ENCODE measurements around the gene CCDC146. TPM values are rescaled to one million over a fixed set of nuclear protein-coding genes. Genes with fewer than 3 reads are reported as not detected.
"Not testable (repeated sequence)": the region's sequence is repeated elsewhere in the genome, so short reads cannot be mapped to it uniquely, and the experiment has no call there.

The CCDC146 gene
- total RNA-seq, 1 experiment from 2014 or later: 3.3 TPM

DNA sequence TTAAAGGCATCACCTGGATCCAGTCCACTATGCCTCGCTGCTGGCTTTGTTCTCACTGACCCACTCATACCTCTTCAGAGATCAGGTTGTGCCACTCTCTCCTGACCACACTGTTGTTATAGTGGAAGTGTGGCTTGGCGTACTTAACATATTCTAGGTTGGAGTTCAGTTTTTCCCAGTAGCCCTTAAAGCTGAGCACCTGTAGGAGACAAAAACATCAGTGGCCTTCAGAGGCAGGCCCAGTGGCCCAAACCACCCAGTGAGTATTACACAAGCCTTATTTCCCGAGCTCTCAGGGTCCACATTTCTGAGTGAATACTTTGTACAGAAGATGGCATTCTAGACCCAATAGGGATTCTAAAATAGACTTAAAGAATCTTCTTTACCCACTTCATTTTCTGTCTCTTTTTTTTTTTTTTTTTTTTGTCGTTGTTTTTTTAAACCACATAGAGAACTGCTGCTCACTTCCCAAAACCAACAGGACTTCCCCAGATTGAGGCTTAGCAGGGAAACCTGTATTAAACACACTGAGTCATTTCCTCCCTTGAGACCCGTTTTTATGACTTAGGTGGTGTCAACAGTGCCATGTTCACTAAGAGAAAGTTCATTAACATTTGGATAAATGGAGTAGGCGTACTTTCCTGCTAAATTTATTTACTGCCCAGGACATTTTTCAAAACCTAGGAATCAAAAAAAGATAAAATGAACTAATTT is 207.9 kb downstream of the CCDC146 start:
- DNase-seq (ENCODE audit: low read depth): no peak
- in situ Hi-C loops (cut with HindIII; ENCODE audit: low pct_unique_long_range_greater_than_20kb, low sequenced_read_pairs): no loop called here

DNA sequence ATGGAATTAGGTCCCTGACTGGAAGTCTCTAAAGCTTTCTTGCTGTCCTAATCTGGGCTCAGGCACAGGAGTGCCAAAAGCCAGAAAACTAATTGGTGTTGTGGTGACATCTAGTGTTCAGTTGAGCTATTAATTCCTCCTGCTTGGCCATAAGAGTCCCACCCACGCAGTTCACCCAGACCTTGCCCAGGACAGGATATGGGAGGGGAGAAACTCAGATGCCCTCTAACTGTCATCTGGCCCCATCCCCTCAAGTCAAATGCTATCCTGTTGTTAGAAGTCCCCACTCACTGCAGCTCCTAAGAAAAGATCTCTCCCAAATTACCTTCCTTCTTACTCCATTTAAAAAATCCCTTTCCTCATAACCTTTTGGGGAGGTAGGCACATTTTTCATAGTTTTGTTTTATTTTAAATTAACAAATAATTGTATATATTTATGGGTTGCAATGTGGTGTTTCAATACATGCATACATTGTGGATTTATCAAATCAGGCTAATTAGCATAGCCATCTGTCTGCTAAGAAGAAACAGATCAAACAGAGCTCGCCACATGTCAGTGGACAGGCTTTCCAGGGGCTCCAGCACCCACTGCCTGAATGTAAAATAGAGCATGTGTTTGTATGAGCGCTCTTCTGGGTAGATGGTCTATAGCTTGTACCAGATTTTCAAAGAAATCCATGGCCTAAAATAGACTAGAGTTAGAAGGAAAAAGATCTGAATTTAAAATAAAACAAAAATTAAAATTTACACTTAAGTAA is 209.7 kb downstream of the CCDC146 start:
- in situ Hi-C loops (cut with HindIII; ENCODE audit: low pct_unique_long_range_greater_than_20kb, low sequenced_read_pairs): no loop called here

DNA sequence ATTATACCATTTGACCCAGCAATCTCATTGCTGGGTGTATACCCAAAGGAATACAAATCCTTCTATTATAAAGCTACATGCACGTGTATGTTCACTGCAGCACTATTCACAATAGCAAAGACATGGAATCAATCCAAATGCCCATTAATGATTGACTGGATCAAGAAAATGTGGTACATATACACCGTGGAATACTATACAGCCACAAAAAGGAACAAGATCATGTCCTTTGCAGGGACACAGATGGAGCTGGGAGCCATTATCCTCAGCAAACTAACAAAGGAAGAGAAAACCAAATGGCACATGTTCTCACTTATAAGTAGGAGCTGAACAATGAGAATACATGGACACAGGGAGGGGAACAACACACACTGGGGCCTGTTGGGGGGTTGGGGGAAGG is 211.6 kb downstream of the CCDC146 start:
- in situ Hi-C loops (cut with HindIII; ENCODE audit: low pct_unique_long_range_greater_than_20kb, low sequenced_read_pairs): not testable (repeated sequence)

More for the DNA sequence above, 209.7 kb downstream of the CCDC146 start:
- DNase-seq (ENCODE audit: low read depth): peak; percentile 68

DNA sequence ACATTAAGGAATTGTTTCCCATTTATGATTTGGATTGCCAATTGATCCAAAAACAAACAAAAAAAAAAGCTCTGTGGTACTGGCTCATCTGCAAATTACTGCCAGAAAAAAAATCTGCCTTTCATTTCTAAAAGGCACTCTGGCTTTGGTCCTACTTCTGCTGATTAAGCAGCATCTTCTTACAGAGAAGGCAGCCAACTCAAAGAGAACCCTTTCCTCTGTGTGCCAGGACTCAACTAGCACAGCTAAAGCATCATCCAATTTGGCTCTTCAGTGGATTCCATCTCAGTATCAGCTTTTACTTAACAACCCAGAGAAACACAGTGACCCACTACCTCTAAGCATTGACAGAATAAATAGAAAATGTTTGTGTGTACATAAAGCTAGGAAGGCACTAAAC is 213.2 kb downstream of the CCDC146 start:
- in situ Hi-C loops (cut with HindIII; ENCODE audit: low pct_unique_long_range_greater_than_20kb, low sequenced_read_pairs): no loop called here
- no peak for DNase-seq (ENCODE audit: low read depth)

More for the DNA sequence above, 211.6 kb downstream of the CCDC146 start:
- DNase-seq (ENCODE audit: low read depth): not testable (repeated sequence)

DNA sequence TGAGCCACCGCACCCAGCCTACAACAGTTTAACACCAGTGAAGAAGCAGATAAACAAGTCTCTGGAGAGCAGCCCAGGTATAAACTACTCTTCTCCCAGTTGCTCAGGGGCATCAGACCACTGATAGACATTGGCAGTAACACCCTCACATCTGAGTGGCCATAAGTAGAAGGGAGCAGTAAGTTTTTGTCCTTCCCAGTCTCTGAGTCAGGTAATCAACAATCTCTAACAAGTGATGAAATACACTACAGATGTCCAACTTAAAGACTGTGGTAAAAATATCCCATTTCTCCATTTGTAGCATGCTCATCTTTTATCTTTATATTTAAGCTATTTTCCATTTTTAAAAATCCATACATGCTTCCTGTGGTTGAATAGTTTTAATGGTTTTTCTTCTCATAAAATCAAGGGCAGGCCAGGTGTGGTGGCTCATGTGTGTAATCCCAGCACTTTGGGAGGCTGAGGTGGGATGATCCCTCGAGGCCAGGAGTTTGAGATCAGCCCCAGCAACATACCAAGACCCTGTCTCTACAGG is 215.1 kb downstream of the CCDC146 start:
- DNase-seq (ENCODE audit: low read depth): no peak
- in situ Hi-C loops (cut with HindIII; ENCODE audit: low pct_unique_long_range_greater_than_20kb, low sequenced_read_pairs): no loop called here

DNA sequence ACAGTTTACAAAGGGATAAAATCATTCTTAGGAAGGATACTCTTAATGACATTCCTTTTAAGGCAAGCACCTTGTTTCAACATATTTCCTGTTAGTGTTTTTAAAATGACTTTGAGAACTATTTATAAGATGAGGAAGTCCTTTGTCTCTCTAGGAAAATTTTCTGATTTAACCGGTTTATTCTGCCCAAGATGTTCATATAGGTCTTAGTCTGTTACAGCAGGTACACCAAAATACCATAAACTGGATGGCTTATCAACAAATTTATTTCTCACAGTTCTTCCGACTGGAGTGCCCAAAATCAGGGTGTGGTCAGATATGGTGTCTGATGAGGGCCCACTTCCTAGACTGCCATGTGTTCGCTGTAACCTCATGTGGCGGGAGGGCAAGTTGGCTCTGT is 215.8 kb downstream of the CCDC146 start:
- DNase-seq (ENCODE audit: low read depth): no peak
- in situ Hi-C loops (cut with HindIII; ENCODE audit: low pct_unique_long_range_greater_than_20kb, low sequenced_read_pairs): no loop called here

DNA sequence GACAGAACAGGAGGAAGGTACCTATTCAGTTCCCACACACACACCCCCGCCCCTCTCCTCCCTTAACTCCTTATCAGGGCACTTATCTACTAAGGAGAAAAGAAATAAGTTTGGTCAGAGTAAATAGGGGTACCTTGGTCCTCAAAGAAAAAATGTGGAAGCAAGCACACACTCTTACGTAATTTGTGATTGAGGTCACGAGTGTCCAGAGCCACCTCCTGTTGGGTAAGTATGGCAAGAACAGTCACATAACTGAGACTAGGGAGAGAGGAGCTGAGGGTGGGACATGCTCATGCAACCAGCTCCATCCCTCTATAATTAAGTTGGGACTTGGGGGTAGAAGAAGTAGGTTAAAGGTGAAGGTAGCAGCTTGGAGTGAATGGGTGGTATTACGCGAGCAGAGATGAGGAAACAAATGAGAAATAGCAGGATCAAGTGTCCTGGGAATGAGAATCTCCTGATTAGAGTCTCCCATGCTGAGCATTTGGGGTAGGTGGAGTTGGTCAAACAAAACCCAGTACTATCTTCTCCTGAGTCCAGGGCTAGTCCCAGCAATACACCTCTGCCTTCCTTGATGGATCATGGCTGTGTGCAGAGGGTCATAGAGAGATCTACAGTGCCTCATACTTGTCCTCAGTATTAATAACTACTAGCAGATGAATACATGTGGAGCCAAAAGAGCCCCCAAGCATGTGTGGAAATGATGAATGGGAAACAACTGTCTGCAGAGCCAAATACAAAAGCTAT is 216.6 kb downstream of the CCDC146 start:
- in situ Hi-C loops (cut with HindIII; ENCODE audit: low pct_unique_long_range_greater_than_20kb, low sequenced_read_pairs): no loop called here
- no peak for DNase-seq (ENCODE audit: low read depth)

DNA sequence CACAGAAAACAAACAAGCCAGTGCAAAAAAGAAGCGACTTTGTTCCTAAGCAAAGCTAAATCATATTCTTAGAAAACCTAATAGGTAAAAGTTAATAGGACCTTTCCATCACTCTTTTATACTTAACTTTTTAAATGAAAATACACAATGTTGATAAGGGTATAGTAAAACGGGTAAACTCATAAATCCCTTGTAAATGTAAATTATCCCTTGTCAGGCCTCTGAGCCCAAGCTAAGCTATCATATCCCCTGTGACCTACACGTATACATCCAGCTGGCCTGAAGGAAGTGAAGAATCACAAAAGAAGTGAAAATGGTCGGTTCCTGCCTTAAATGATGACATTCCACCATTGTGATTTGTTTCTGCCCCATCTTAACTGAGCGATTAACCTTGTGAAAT is 217.3 kb downstream of the CCDC146 start:
- DNase-seq (ENCODE audit: low read depth): no peak
- in situ Hi-C loops (cut with HindIII; ENCODE audit: low pct_unique_long_range_greater_than_20kb, low sequenced_read_pairs): no loop called here

Other genes with a start within 250 kb of the CCDC146 start
- not detected in 2 replicates for gene SPDYE17, start 90.3 kb upstream of the CCDC146 start, total RNA-seq (2014; rRNA removed; shearing (Covaris generic); ENCODE audit: low replicate concordance)
- not detected in 2 replicates for gene SPDYE18, start 60.1 kb upstream of the CCDC146 start, total RNA-seq (2014; rRNA removed; shearing (Covaris generic); ENCODE audit: low replicate concordance)
- not detected in 2 replicates for gene FGL2, start 77.2 kb downstream of the CCDC146 start, total RNA-seq (2014; rRNA removed; shearing (Covaris generic); ENCODE audit: low replicate concordance)

Measured in Caki2 (cell line).